Measurements from ENCODE around the gene RERE.

DNA sequence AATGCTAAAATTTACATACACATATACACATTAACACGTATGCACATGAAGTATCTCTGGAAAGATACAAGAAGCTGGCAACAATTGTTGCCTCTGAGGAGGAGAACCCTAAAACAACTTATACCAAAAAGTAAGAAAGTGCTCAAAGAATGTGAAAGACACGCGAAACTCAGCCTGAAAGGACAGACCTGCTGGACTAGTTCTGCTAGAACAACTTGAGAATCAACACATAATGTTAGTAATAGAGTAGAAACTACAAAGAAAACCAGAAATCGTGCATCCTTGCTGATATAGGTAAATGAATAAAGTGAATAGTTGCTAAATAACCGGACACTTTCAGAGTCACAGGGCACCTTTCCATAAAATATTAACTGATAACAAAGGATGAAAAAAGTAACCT, 242.5 kb downstream of the RERE start:
- no peak for TF ChIP-seq CTCF (IDR thresholded peaks at IDR 0.05)
- no peak for TF ChIP-seq TCF12 (IDR thresholded peaks at IDR 0.05)
- TF ChIP-seq, protein P1, sequence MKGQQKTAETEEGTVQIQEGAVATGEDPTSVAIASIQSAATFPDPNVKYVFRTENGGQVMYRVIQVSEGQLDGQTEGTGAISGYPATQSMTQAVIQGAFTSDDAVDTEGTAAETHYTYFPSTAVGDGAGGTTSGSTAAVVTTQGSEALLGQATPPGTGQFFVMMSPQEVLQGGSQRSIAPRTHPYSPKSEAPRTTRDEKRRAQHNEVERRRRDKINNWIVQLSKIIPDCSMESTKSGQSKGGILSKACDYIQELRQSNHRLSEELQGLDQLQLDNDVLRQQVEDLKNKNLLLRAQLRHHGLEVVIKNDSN (IDR thresholded peaks at IDR 0.05; ENCODE audit: borderline replicate concordance, low read depth): no peak
- no peak for TF ChIP-seq MAX (IDR thresholded peaks at IDR 0.05; ENCODE audit: low read depth)
- TF ChIP-seq POLR2AphosphoS5 (IDR thresholded peaks at IDR 0.05; ENCODE audit: low read depth, low read length): no peak
- no peak for TF ChIP-seq SMC3 (IDR thresholded peaks at IDR 0.05; ENCODE audit: low read depth, low read length)
- no peak for TF ChIP-seq FOXM1 (IDR thresholded peaks at IDR 0.05; ENCODE audit: low read depth)
- no peak for TF ChIP-seq RAD21 (IDR thresholded peaks at IDR 0.05; ENCODE audit: low read length)
- no peak for TF ChIP-seq FOXJ3 (CRISPR knock-in tag; IDR thresholded peaks at IDR 0.05)
- TF ChIP-seq, protein P2, sequence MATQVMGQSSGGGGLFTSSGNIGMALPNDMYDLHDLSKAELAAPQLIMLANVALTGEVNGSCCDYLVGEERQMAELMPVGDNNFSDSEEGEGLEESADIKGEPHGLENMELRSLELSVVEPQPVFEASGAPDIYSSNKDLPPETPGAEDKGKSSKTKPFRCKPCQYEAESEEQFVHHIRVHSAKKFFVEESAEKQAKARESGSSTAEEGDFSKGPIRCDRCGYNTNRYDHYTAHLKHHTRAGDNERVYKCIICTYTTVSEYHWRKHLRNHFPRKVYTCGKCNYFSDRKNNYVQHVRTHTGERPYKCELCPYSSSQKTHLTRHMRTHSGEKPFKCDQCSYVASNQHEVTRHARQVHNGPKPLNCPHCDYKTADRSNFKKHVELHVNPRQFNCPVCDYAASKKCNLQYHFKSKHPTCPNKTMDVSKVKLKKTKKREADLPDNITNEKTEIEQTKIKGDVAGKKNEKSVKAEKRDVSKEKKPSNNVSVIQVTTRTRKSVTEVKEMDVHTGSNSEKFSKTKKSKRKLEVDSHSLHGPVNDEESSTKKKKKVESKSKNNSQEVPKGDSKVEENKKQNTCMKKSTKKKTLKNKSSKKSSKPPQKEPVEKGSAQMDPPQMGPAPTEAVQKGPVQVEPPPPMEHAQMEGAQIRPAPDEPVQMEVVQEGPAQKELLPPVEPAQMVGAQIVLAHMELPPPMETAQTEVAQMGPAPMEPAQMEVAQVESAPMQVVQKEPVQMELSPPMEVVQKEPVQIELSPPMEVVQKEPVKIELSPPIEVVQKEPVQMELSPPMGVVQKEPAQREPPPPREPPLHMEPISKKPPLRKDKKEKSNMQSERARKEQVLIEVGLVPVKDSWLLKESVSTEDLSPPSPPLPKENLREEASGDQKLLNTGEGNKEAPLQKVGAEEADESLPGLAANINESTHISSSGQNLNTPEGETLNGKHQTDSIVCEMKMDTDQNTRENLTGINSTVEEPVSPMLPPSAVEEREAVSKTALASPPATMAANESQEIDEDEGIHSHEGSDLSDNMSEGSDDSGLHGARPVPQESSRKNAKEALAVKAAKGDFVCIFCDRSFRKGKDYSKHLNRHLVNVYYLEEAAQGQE (IDR thresholded peaks at IDR 0.05; ENCODE audit: low read depth, low read length): no peak
- TF ChIP-seq EP300 (IDR thresholded peaks at IDR 0.05; ENCODE audit: borderline replicate concordance in 1 of 2, low read depth in 1 of 2, low read length in 1 of 2): no peak
- TF ChIP-seq YY1 (IDR thresholded peaks at IDR 0.05; ENCODE audit: low read depth): no peak
- no peak for TF ChIP-seq EZH2phosphoT487 (IDR thresholded peaks at IDR 0.05; ENCODE audit: borderline replicate concordance, low read depth)
- no peak for TF ChIP-seq CHD2 (IDR thresholded peaks at IDR 0.05; ENCODE audit: low read length, partially characterized antibody)

Data from SK-N-SH (cell line).